HG03039 (cell line): ENCODE results near the gene STK11.
"Not testable (repeated sequence)": the region's sequence is repeated elsewhere in the genome, so short reads cannot be mapped to it uniquely, and the experiment has no call there.

Source experiments
- ATAC-seq: cut with Tn5 transposase; IDR thresholded peaks from one replicate; pipeline ENCODE4 v1.9.1; 2021; ENCODE audit warnings: mild to moderate bottlenecking, moderate library complexity; ENCODE audit not compliant: unreplicated experiment

The STK11 gene

GRCh38 chr19:1235625-1236538 lies 30.3 kb downstream of the STK11 start:
- ATAC-seq, result no peak

- ATAC-seq, result no peak
Measured at GRCh38 chr19:1236576-1236975, 31.0 kb downstream of the STK11 start.

- no peak for ATAC-seq
Measured at GRCh38 chr19:1237027-1237659, 31.6 kb downstream of the STK11 start.

- no peak for ATAC-seq
Measured at GRCh38 chr19:1237754-1238368, 32.3 kb downstream of the STK11 start, which contains the start of gene CBARP. Gene CBARP (minus strand): TSS chr19:1238005. CDS start chr19:1236100, 1,905 bp downstream.

GRCh38 chr19:1238369-1239303 lies 33.1 kb downstream of the STK11 start:
- ATAC-seq, result no peak

GRCh38 chr19:1239420-1239795 lies 33.8 kb downstream of the STK11 start:
- no peak for ATAC-seq

GRCh38 chr19:1239796-1240737 lies 34.5 kb downstream of the STK11 start:
- peak; percentile 32 for ATAC-seq

- no peak for ATAC-seq
Measured at GRCh38 chr19:1240925-1241324, 35.3 kb downstream of the STK11 start.

- peak; percentile 39 for ATAC-seq
Measured at GRCh38 chr19:1241417-1242095, 36.0 kb downstream of the STK11 start, which contains the start of gene ATP5F1D. Gene ATP5F1D (plus strand): TSS chr19:1241751. CDS start chr19:1241851, 100 bp downstream.

GRCh38 chr19:1243768-1244692 lies 38.5 kb downstream of the STK11 start:
- ATAC-seq, result no peak

- ATAC-seq, result no peak
Measured at GRCh38 chr19:1244693-1245451, 39.3 kb downstream of the STK11 start.

- ATAC-seq, result no peak
Measured at GRCh38 chr19:1245494-1246264, 40.1 kb downstream of the STK11 start.

- ATAC-seq, result not testable (repeated sequence)
Measured at GRCh38 chr19:1246265-1247087, 40.9 kb downstream of the STK11 start.

- ATAC-seq, result no peak
Measured at GRCh38 chr19:1247748-1248138, 42.2 kb downstream of the STK11 start.

GRCh38 chr19:1248139-1248785 lies 42.7 kb downstream of the STK11 start, which contains the start of gene MIDN:
Gene MIDN (plus strand): TSS chr19:1248583. CDS start chr19:1250297, 1,714 bp downstream.
- ATAC-seq, result peak; percentile 9
